Activated naive CD8-positive, alpha-beta T cell treated with anti-CD3 and anti-CD28 coated beads, Interleukin-2, amount 50 U/mL, for 16 hours (primary cell): ENCODE measurements around the gene STXBP3.

Experiments
- DNase-seq: peaks from one replicate; pipeline ENCODE4 v3.0.0-alpha.2; 2020; ENCODE audit warnings: low read depth, low spot score

The STXBP3 gene

GRCh38 chr1:108842525-108843181, 96.2 kb downstream of the STXBP3 start:
- DNase-seq: no peak

DNA sequence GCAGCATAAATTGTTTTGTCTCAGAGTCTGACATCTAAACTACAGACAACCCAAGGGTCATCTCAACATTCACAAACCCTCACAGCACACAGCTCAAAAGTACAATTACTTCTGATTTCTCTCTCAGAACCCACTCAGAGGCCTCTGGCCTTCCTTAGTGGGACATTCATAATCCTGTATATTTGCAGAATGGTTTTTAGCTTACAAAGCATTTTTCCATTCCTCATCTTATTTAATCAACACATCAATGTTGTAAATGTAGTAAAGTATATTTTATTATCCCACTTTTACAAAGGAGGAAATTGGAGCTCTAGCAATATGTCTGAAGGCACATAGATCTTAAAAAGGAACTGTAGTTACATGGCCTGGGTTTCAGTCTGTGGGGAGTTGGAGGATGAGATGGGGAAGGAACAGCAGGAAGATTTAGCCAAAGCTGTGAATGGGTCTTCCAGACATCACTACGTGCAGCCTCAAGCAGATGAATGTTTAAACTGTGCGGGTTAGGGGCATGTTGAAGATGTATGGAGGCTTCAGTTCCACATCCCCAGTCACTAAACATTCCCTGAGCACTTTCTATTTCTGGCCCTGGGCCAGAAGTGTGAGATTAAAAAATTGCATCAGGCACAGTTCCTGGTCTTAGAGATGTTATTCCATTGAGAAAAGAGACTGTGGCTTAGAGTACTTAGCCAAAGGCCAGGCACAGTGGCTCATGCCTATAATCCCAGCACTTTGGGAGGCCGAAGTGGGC, 97.1 kb downstream of the STXBP3 start:
- DNase-seq: no peak

DNA sequence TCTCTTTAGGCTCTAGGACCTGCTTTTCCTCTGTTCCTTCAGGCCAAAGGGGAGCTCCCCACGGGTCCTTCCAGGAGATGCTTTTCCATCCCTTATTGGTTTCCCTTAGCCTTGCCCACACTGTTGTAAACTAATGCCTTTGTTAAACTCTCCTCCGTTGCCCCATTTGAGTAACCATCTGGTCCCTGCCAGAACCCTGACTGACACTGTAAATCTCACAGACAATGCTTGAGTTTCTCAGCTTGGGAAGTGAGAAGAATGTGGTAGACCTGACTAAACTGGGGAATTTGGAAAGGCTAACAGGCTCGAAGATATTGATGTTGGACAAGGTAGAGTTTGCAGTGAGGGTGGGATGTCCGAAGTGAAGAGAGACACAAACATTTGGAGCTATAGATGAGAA, 99.0 kb downstream of the STXBP3 start:
- no peak for DNase-seq

DNA sequence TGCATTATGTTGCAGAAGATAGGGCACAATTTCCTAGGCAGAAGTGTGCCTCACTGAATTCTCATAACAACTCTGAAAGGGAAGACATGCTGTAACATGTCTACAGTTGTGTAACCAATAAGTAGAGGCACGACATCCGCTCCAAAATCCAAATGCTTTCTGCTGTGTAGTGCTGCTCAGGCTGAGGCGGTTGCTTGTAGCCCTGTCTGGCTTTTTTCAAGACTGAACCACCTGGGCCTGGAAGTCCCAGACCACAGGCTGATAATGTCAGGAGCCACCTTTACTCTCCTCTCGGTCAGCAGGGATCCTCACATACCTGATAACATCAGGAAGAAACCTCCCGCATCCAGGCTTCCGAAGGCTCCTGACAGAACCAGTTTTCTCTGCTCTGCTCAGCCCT, 99.5 kb downstream of the STXBP3 start:
- no peak for DNase-seq

- DNase-seq: no peak
Measured at GRCh38 chr1:108847494-108847893, 101.0 kb downstream of the STXBP3 start.

DNA sequence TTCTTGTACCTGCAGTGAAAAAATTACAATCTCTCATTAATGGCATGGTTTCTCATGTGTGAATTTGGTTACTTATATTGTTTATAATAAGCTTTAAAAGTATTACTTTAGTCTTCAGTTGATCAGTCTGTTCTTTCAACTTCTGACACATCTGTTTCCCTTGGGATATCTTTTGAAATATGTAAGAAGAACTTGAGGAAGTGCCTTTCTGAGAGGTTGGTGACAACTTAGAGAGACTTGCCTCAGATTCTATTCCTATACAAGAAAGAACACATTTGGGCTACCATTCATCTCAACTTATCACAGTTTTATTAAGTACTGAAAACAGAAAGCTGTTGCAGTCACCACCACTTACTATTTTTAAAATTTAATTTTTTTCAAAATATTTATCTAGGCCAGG, 102.3 kb downstream of the STXBP3 start:
- DNase-seq: no peak

DNA sequence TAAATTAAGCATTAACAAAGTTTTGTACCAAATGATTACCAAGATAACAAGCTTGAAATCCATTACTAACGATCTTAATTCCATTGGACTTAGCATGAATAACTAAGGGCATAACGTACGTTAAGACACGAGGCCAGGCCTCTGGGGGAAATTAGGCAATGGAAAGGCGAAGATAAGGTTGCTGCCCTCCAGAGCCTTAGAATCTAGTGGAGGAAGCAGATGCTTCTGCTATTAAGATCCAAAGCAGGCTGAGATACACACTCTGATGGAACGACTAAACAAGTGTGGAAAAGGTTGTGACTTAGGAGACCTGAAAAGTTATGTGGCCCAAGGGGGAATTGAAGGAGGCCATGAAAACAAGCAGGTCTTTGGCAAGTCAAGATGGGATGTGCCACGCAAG, 104.5 kb downstream of the STXBP3 start:
- no peak for DNase-seq

- DNase-seq: no peak
Measured at GRCh38 chr1:108851567-108851966, 105.1 kb downstream of the STXBP3 start.

DNA sequence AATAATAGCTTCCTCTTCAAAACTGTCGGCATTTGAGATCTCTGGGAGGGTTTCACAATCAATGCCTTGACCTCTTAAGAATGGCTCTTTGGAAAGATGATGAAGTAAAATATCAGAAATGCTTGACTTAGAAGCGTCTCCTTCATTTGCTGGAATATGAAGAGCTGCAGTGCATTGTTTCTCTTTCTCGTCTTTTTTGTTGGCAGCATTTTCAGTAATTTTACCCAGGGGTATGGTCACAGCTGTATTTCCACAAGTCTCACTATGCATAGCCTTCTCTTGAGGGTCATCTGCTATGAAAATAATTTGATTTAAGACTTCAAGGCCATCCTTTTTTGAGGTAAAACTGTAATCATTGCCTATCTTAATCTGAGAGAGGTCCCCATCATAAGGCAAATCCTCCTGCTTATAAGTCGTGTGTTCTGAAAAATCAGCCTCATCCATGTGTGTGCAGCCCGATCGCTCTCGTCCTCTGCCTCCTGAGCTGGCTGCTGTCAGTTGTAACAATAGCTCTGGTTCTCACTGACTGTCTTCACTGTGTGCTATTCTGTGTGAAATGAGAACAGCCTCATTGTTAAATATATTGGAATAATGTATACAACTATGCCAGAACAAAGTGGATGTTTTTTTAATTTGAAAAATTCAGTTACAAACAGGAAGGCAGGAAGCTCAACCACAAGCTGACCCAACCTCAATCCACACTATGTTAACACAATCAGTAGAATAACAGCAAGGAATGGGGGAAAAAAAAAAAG, 105.9 kb downstream of the STXBP3 start:
- no peak for DNase-seq

- no peak for DNase-seq
Measured at GRCh38 chr1:108854221-108855019, 107.9 kb downstream of the STXBP3 start.

GRCh38 chr1:108856994-108857393, 110.5 kb downstream of the STXBP3 start, which contains the start of gene AKNAD1:
Gene AKNAD1 (minus strand): TSS chr1:108857094. CDS start chr1:108852664, 4,430 bp downstream.
- DNase-seq: no peak

DNA sequence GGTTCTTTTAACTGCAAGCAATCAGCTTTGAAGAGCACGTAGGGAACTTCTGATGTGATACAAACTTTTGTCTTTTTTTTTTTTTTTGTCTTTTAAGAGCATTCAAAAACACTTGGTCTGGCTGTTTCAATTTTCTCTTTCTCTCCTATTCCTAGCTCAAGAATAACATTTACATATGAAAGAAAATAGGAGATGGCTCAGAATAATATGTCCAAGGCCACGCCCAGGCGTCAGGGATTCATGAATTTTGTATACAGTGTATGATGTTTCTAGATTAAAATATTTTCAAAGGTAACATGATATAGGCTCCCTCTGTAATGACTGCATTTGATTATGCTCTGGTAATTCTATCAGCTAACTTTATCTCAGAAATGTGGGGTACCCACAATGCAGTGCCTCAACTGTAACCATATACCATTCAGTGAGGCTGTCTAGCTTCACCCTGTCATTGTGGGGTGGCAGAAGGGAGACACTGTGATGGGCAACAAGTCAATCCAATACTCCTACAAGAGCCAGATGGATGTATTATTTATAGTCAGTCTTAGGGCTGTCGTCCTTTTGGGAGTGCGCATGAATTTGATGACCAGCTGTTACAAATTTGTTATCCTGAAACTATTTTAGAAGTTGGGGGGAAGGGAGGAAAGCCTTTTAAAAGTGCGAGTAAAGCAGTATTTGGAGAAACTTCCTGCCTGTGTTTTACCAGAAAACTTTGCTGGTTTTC, 111.9 kb downstream of the STXBP3 start:
- DNase-seq: no peak
